H9 (cell line): ENCODE results near the gene SYCP2L. TPM values are rescaled to one million over a fixed set of nuclear protein-coding genes. Genes with fewer than 3 reads are reported as not detected.

Experiments
- DNase-seq: peaks from one replicate; pipeline ENCODE4 v3.0.0-alpha.2; 2017
- H2AFZ ChIP-seq: one replicate; pipeline ENCODE4 v1.6.1; 2013; ENCODE audit warnings: mild to moderate bottlenecking, low read length, control low read depth, moderate library complexity
- H2AK5ac ChIP-seq: 2 replicates; pipeline ENCODE4 v1.6.1; 2013; ENCODE audit warnings: low read length, control low read depth, mixed read lengths; ENCODE audit not compliant: insufficient read length
- H2BK120ac ChIP-seq: one replicate; pipeline ENCODE4 v1.6.1; 2013; ENCODE audit warnings: low read depth, mild to moderate bottlenecking, low read length, control low read depth, inconsistent platforms; ENCODE audit not compliant: poor library complexity, severe bottlenecking
- H2BK12ac ChIP-seq: 2 replicates; pipeline ENCODE4 v1.6.1; 2013; ENCODE audit warnings: low read length, control low read depth, mixed read lengths, low read depth; ENCODE audit not compliant: insufficient read length
- H2BK15ac ChIP-seq: 2 replicates; pipeline ENCODE4 v1.6.1; 2013; ENCODE audit warnings: low read depth, low read length, control low read depth
- H2BK20ac ChIP-seq: one replicate; pipeline ENCODE4 v1.6.1; 2013; ENCODE audit warnings: low read depth, mild to moderate bottlenecking, low read length, control low read depth, inconsistent platforms; ENCODE audit not compliant: poor library complexity, severe bottlenecking
- H2BK5ac ChIP-seq: 2 replicates; pipeline ENCODE4 v1.6.1; 2013; ENCODE audit warnings: low read length, control low read depth, mixed read lengths; ENCODE audit not compliant: insufficient read length
- H3K14ac ChIP-seq: 2 replicates; pipeline ENCODE4 v1.6.1; 2013; ENCODE audit warnings: low read length, control low read depth; ENCODE audit not compliant: insufficient read depth
- H3K18ac ChIP-seq: 2 replicates; pipeline ENCODE4 v1.6.1; 2013; ENCODE audit warnings: low read depth, mild to moderate bottlenecking, mixed read lengths, low read length, control low read depth; ENCODE audit not compliant: insufficient read length
- H3K23ac ChIP-seq: 2 replicates; pipeline ENCODE4 v1.6.1; 2013; ENCODE audit warnings: low read length, control low read depth, mixed read lengths, low read depth; ENCODE audit not compliant: insufficient read length
- H3K23me2 ChIP-seq: 2 replicates; pipeline ENCODE4 v1.6.1; 2013; ENCODE audit warnings: low read depth, mild to moderate bottlenecking, mixed read lengths, low read length, control low read depth; ENCODE audit not compliant: insufficient read length, poor library complexity, severe bottlenecking
- H3K27ac ChIP-seq: 2 replicates; pipeline ENCODE4 v1.5.1; 2013; ENCODE audit warnings: low read length, control low read depth, mixed read lengths, low read depth; ENCODE audit not compliant: insufficient read length
- H3K27me3 ChIP-seq: 2 replicates; pipeline ENCODE4 v1.6.1; 2013; ENCODE audit warnings: low read length, control low read depth, inconsistent platforms; ENCODE audit not compliant: insufficient read depth
- H3K4ac ChIP-seq: 2 replicates; pipeline ENCODE4 v1.6.1; 2013; ENCODE audit warnings: low read depth, mild to moderate bottlenecking, control low read depth, inconsistent platforms, low read length, moderate library complexity
- H3K4me1 ChIP-seq: 2 replicates; pipeline ENCODE4 v1.6.1; 2013; ENCODE audit warnings: low read length, control low read depth, inconsistent platforms; ENCODE audit not compliant: insufficient read depth
- H3K4me2 ChIP-seq: 2 replicates; pipeline ENCODE4 v1.6.1; 2013; ENCODE audit warnings: low read length, control low read depth, mixed read lengths; ENCODE audit not compliant: insufficient read length, insufficient read depth
- H3K56ac ChIP-seq: 2 replicates; pipeline ENCODE4 v1.6.1; 2013; ENCODE audit warnings: low read depth, mild to moderate bottlenecking, mixed read lengths, low read length, control low read depth; ENCODE audit not compliant: insufficient read length
- H3K79me1 ChIP-seq: 2 replicates; pipeline ENCODE4 v1.6.1; 2013; ENCODE audit warnings: low read depth, mild to moderate bottlenecking, moderate library complexity, low read length, control low read depth, inconsistent platforms; ENCODE audit not compliant: insufficient read depth, poor library complexity, severe bottlenecking
- H3K79me2 ChIP-seq: 2 replicates; pipeline ENCODE4 v1.6.1; 2013; ENCODE audit warnings: low read length, control low read depth, inconsistent platforms; ENCODE audit not compliant: insufficient read depth
- H3K9ac ChIP-seq: 2 replicates; pipeline ENCODE4 v1.6.1; 2013; ENCODE audit warnings: low read length, control low read depth, mixed read lengths; ENCODE audit not compliant: insufficient read length; ENCODE audit errors: extremely low read depth
- H3K9me3 ChIP-seq: one replicate; pipeline ENCODE4 v1.6.1; 2013; ENCODE audit warnings: low read depth, low read length, inconsistent platforms; ENCODE audit not compliant: control insufficient read depth
- H3T11ph ChIP-seq: one replicate; pipeline ENCODE4 v1.6.1; 2013; ENCODE audit warnings: mild to moderate bottlenecking, low read length, control low read depth, inconsistent platforms
- H4K20me1 ChIP-seq: one replicate; pipeline ENCODE4 v1.6.1; 2013; ENCODE audit not compliant: control insufficient read depth, insufficient read length, insufficient read depth
- H4K5ac ChIP-seq: 2 replicates; pipeline ENCODE4 v1.6.1; 2013; ENCODE audit warnings: low read depth, mild to moderate bottlenecking, mixed read lengths, low read length, control low read depth; ENCODE audit not compliant: insufficient read length
- H4K8ac ChIP-seq: replicated peaks from 2 replicates; pipeline ENCODE4 v1.6.1; 2013; ENCODE audit warnings: low read length, control low read depth, mixed read lengths, low read depth; ENCODE audit not compliant: insufficient read length
- H4K91ac ChIP-seq: 2 replicates; pipeline ENCODE4 v1.6.1; 2013; ENCODE audit warnings: low read depth, mild to moderate bottlenecking, moderate library complexity, mixed read lengths, low read length, control low read depth; ENCODE audit not compliant: insufficient read length
- H3K27ac Mint-ChIP-seq, 3 experiments: 2 replicates in 2 of 3; 3 replicates in 1 of 3; pipeline ENCODE4 v1.8.0; 2020 to 2021; ENCODE audit warnings: mixed read lengths in 3 of 3, mild to moderate bottlenecking in 1 of 3, moderate library complexity in 1 of 3
- H3K27me3 Mint-ChIP-seq: 2 replicates; pipeline ENCODE4 v1.8.0; 2021; ENCODE audit warnings: low read depth, mild to moderate bottlenecking, moderate library complexity, mixed read lengths
- H3K36me3 Mint-ChIP-seq, 3 experiments: 2 replicates in 2 of 3; 3 replicates in 1 of 3; pipeline ENCODE4 v1.8.0; 2020 to 2021; ENCODE audit warnings: low read depth in 3 of 3, mixed read lengths in 3 of 3; ENCODE audit not compliant: insufficient read depth in 1 of 3
- H3K4me1 Mint-ChIP-seq, 2 experiments: 2 replicates each; pipeline ENCODE4 v1.8.0; 2020; ENCODE audit warnings: mixed read lengths in 2 of 2
- H3K4me3 Mint-ChIP-seq, 2 experiments: 2 replicates in 1 of 2; 3 replicates in 1 of 2; pipeline ENCODE4 v1.8.0; 2020 to 2021; ENCODE audit warnings: mild to moderate bottlenecking in 2 of 2, mixed read lengths in 2 of 2, moderate library complexity in 1 of 2
- H3K9me3 Mint-ChIP-seq, 2 experiments: 2 replicates in 1 of 2; 3 replicates in 1 of 2; pipeline ENCODE4 v1.8.0; 2020; ENCODE audit warnings: mild to moderate bottlenecking in 2 of 2, mixed read lengths in 2 of 2, moderate library complexity in 1 of 2
- CTCF ChIP-seq: fragments of 200-600 bp; sonication (generic); conservative IDR thresholded peaks from 3 replicates; pipeline ENCODE4 v1.8.0; 2021; ENCODE audit warnings: antibody characterized with exemption, mild to moderate bottlenecking
- WGBS: extraction: QIAGEN DNeasy Blood & Tissue Kit; methylation state at CpG from one replicate; pipeline ENCODE4 v1.1.7; 2013; ENCODE audit warnings: missing lambda C conversion rate, low lambda C conversion rate, mixed read lengths; ENCODE audit not compliant: insufficient read length; ENCODE audit errors: extremely low coverage; 5-methylcytosine and 5-hydroxymethylcytosine counted together
- total RNA-seq: library from RNA; stranded (reverse); gene quantifications from 2 replicates; pipeline ENCODE4 v1.2.1, GENCODE V29; 2021

The SYCP2L gene
- total RNA-seq, 1 experiment from 2014 or later, result 3.5 TPM

GRCh38 chr6:10979603-10980002 is 92.8 kb downstream of the SYCP2L start:
- H3K4me3 Mint-ChIP-seq, result no peak overlapping the region

More at GRCh38 chr6:10979603-10980002, 92.8 kb downstream of the SYCP2L start:
- Histone ChIP-seq H3K4ac (no peak overlapping the region), H2AFZ (no peak overlapping the region), H3K14ac (no peak overlapping the region), H3K79me2 (no peaks in the 10 kb centered on the region), H2BK5ac (no peak overlapping the region), H3K4me2 (no peak overlapping the region), H2BK15ac (no peak overlapping the region), H3K9me3 (no peaks in the 10 kb centered on the region), H4K91ac (no peak overlapping the region), H3T11ph (no peak overlapping the region), H4K20me1 (no peaks in the 10 kb centered on the region), H2BK20ac (no peak overlapping the region), H2AK5ac (no peak overlapping the region), H3K79me1 (no peaks in the 10 kb centered on the region), H2BK120ac (no peak overlapping the region), H4K8ac (no peak overlapping the region), H3K23ac (no peak overlapping the region), H3K23me2 (no peaks in the 10 kb centered on the region), H3K56ac (no peak overlapping the region), H2BK12ac (no peak overlapping the region), H3K18ac (no peak overlapping the region), H4K5ac (no peak overlapping the region), H3K4me1 (no peaks in the 10 kb centered on the region), H3K9ac (no peak overlapping the region), H3K27me3 (no peaks in the 10 kb centered on the region), H3K27ac (no peak overlapping the region)
- no peak overlapping the region for H3K27ac Mint-ChIP-seq
- DNase-seq, result no peak
- peaks cover 8 to 11% of the 10 kb centered on the region in 2 experiments for H3K4me1 Mint-ChIP-seq
- no peak for TF ChIP-seq CTCF
- WGBS, result no CpG with 5 or more reads among the region's 1 CpG
- peaks cover 0 to 4% (median under 1%) of the 10 kb centered on the region in 3 experiments; a peak in 1 of 7 replicates for H3K36me3 Mint-ChIP-seq
- no peaks in the 10 kb centered on the region; a peak in 1 of 5 replicates for H3K9me3 Mint-ChIP-seq
- no peaks in the 10 kb centered on the region; the same call in none of the 2 replicates for H3K27me3 Mint-ChIP-seq
